HG03571 (cell line): Measurements from ENCODE around the gene FAM124A.

Experiments used
- ATAC-seq: cut with Tn5 transposase; IDR thresholded peaks from one replicate; pipeline ENCODE4 v1.9.1; 2021; ENCODE audit not compliant: unreplicated experiment

Gene FAM124A

DNA sequence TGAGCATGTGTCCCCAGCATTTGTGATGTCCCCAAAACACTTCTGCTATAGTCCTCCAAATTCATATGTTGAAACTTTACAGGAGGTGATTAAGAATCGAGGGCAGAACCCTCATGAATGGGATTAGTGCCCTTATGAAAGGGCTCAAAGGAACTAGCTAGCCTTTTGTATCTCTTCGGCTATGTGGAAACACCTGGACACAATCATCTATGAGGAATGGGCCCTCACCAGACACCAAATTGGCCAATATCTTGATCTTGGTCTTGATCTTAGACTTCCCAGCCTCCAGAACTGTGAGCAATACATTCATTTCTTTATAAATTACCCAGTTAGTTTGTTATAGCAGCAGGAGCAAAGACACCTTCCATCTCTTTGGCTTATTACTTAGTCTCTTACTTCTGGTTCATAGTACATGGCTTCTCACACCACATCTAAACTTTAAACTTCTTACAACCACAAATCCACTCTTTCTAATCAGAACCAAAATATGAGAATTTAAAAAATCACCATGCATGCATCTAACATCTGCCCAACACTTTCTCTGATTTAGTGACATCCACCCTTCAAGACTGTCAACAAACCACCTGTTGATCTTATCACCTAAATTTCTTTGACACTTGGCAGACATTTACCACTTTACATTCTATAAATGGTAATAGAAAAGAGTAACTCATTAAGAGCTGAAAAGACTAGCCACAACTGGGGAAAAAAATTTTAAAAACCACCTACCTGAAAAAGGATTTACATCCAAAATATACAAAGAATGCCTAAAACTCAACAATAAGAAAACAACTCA is 110.6 kb downstream of the FAM124A start:
- no peak for ATAC-seq

DNA sequence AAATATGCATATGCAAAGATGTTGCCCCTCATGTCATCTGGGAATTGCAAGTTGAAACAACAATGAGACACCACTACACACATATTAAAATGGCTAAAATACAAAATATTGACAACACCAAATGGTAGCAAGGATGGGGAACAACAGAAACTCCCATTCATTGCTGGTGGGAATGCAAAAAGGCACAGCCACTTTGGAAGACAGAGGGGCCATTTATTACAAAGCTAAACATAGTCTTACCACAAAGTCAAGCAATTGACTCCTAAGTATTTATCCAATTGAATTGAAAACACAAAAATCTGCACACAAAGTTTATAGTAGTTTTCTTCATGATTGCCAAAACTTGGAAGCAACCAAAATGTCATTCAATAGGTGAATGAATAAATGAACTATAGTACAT is 111.2 kb downstream of the FAM124A start:
- no peak for ATAC-seq

DNA sequence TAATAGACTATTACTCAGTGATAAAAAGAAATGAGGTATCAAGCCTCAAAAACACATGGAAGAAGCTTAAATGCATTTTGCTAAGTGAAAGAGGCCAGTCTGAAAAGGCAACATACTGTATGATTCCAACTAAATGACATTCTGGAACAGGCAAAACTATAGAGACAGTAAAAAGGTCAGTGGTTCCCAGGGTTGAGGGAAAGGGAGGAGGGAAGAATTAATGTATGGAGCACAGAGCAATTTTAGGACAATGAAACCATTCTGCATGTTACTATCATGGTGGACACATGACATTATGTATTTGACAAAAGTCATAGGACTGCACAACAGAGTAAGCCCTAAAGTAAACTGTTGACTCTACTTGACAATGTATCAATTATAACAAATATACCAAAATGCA is 111.6 kb downstream of the FAM124A start:
- no peak for ATAC-seq
